GM12801 (cell line): ENCODE data around the gene ZNF664.

Source experiments
- CTCF ChIP-seq: IDR thresholded peaks from one replicate; pipeline ENCODE4 v1.5.1; 2011; ENCODE audit warnings: control low read depth; ENCODE audit not compliant: insufficient read length; ENCODE audit errors: extremely low read depth

The ZNF664 gene

GRCh38 chr12:123989753-123990152 lies 16.7 kb downstream of the ZNF664 start:
- no peak for TF ChIP-seq CTCF

- TF ChIP-seq CTCF = no peak
Observed at GRCh38 chr12:123990511-123990910, 17.5 kb downstream of the ZNF664 start.

- no peak for TF ChIP-seq CTCF
Observed at GRCh38 chr12:123991372-123991951, 18.4 kb downstream of the ZNF664 start.

- no peak for TF ChIP-seq CTCF
Observed at GRCh38 chr12:123992118-123992825, 19.3 kb downstream of the ZNF664 start.

- no peak for TF ChIP-seq CTCF
Observed at GRCh38 chr12:123995023-123995748, 22.2 kb downstream of the ZNF664 start.

- no peak for TF ChIP-seq CTCF
Observed at GRCh38 chr12:123996581-123996980, 23.6 kb downstream of the ZNF664 start.

GRCh38 chr12:123997033-123997822 lies 24.2 kb downstream of the ZNF664 start:
- TF ChIP-seq CTCF = no peak
